ENCODE data around the gene C5AR1.

DNA sequence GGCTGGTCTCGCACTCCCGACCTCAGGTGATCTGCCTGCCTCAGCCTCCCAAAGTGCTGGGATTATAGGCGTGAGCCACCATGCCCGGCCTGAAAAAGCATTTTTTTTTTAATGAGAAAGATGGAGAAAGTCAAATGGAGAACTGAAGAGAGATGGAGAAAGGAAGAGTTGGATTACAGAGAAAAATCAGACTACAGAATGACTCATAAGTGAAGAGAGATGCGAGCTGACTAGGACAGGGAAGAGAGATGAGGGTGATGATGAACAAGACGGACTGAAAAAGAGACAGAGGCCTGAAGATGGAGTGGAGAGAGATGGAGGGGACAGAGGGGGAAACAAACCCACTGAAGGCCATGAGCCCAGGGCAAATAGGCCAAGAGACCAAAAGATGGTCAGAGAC, 41.0 kb downstream of the C5AR1 start:
- TF ChIP-seq, protein P1, sequence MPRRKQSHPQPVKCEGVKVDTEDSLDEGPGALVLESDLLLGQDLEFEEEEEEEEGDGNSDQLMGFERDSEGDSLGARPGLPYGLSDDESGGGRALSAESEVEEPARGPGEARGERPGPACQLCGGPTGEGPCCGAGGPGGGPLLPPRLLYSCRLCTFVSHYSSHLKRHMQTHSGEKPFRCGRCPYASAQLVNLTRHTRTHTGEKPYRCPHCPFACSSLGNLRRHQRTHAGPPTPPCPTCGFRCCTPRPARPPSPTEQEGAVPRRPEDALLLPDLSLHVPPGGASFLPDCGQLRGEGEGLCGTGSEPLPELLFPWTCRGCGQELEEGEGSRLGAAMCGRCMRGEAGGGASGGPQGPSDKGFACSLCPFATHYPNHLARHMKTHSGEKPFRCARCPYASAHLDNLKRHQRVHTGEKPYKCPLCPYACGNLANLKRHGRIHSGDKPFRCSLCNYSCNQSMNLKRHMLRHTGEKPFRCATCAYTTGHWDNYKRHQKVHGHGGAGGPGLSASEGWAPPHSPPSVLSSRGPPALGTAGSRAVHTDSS (tag by site-specific recombination; IDR thresholded peaks at IDR 0.05) = no peak
- TF ChIP-seq, protein P2, sequence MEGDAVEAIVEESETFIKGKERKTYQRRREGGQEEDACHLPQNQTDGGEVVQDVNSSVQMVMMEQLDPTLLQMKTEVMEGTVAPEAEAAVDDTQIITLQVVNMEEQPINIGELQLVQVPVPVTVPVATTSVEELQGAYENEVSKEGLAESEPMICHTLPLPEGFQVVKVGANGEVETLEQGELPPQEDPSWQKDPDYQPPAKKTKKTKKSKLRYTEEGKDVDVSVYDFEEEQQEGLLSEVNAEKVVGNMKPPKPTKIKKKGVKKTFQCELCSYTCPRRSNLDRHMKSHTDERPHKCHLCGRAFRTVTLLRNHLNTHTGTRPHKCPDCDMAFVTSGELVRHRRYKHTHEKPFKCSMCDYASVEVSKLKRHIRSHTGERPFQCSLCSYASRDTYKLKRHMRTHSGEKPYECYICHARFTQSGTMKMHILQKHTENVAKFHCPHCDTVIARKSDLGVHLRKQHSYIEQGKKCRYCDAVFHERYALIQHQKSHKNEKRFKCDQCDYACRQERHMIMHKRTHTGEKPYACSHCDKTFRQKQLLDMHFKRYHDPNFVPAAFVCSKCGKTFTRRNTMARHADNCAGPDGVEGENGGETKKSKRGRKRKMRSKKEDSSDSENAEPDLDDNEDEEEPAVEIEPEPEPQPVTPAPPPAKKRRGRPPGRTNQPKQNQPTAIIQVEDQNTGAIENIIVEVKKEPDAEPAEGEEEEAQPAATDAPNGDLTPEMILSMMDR (tag by site-specific recombination; IDR thresholded peaks at IDR 0.05) = no peak
- TF ChIP-seq ZBTB48 (tag by site-specific recombination; IDR thresholded peaks at IDR 0.05) = no peak
- TF ChIP-seq, protein P3, sequence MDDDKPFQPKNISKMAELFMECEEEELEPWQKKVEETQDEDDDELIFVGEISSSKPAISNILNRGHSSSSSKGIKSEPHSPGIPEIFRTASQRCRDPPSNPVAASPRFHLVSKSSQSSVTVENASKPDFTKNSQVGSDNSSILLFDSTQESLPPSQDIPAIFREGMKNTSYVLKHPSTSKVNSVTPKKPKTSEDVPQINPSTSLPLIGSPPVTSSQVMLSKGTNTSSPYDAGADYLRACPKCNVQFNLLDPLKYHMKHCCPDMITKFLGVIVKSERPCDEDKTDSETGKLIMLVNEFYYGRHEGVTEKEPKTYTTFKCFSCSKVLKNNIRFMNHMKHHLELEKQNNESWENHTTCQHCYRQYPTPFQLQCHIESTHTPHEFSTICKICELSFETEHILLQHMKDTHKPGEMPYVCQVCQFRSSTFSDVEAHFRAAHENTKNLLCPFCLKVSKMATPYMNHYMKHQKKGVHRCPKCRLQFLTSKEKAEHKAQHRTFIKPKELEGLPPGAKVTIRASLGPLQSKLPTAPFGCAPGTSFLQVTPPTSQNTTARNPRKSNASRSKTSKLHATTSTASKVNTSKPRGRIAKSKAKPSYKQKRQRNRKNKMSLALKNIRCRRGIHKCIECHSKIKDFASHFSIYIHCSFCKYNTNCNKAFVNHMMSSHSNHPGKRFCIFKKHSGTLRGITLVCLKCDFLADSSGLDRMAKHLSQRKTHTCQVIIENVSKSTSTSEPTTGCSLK (tag by site-specific recombination; IDR thresholded peaks at IDR 0.05) = no peak
